DOHH2 (cell line): ENCODE measurements around the gene TPSG1.
"Not testable (repeated sequence)": the region's sequence is repeated elsewhere in the genome, so short reads cannot be mapped to it uniquely, and the experiment has no call there.

Source experiments
- CTCF ChIP-seq: fragments of 200-600 bp; sonication (generic); IDR thresholded peaks from one replicate; pipeline ENCODE4 v1.5.1; 2014; ENCODE audit warnings: antibody characterized with exemption, mild to moderate bottlenecking, low read depth, low read length; ENCODE audit not compliant: poor library complexity, severe bottlenecking
- EZH2phosphoT487 ChIP-seq: fragments of 200-600 bp; sonication (generic); IDR thresholded peaks from 2 replicates; pipeline ENCODE4 v1.6.1; 2017; ENCODE audit warnings: borderline replicate concordance, mild to moderate bottlenecking, antibody characterized with exemption, low read length, moderate library complexity, mixed read lengths

GRCh38 chr16:1238909-1239308 is 13.8 kb upstream of the TPSG1 start:
- not testable (repeated sequence) for TF ChIP-seq CTCF, EZH2phosphoT487
